Ovary (tissue), 9 donors: ENCODE results near the gene GRID1. TPM values are rescaled to one million over a fixed set of nuclear protein-coding genes. Genes with fewer than 3 reads are reported as not detected.

Experiments used
- DNase-seq, 5 donors: peaks; one replicate each; pipeline ENCODE4 v3.0.0-alpha.2; 2019 to 2020
- H3K27ac ChIP-seq, 2 donors: fragments of 200-600 bp; one replicate each; pipeline versions ENCODE4 v1.5.1 to v1.8.0; 2019 to 2022
- H3K27me3 ChIP-seq: fragments of 200-600 bp; one replicate; pipeline ENCODE4 v1.8.0; 2022
- H3K36me3 ChIP-seq: fragments of 200-600 bp; sonication (generic); one replicate; pipeline ENCODE4 v1.5.1; 2019
- H3K4me1 ChIP-seq: one replicate; pipeline ENCODE4 v1.8.1; 2013; ENCODE audit warnings: mild to moderate bottlenecking, moderate library complexity; ENCODE audit not compliant: insufficient read depth
- H3K4me3 ChIP-seq: fragments of 200-600 bp; sonication (generic); one replicate; pipeline ENCODE4 v1.5.1; 2017
- H3K9me3 ChIP-seq, 2 donors: fragments of 200-600 bp in 1 of 2; sonication (generic) in 1 of 2; one replicate each; pipeline versions ENCODE4 v1.5.1 to v1.8.1; 2013 to 2019; ENCODE audit warnings: mild to moderate bottlenecking in 1 of 2, moderate library complexity in 1 of 2
- CTCF ChIP-seq, 3 donors: fragments of 450-650 bp in 2 of 3; fragments of 200-600 bp in 1 of 3; IDR thresholded peaks; one replicate each; pipeline versions ENCODE4 v1.5.1 to v1.8.0; 2016 to 2022; ENCODE audit warnings: antibody characterized with exemption in 3 of 3, mild to moderate bottlenecking in 1 of 3
- EP300 ChIP-seq: sonication (generic); formaldehyde crosslinking; IDR thresholded peaks from one replicate; pipeline ENCODE4 v1.6.1; 2017; ENCODE audit warnings: antibody characterized with exemption
- POLR2A ChIP-seq: fragments of 450-650 bp; IDR thresholded peaks from one replicate; pipeline ENCODE4 v1.6.1; 2017; ENCODE audit warnings: antibody characterized with exemption, mild to moderate bottlenecking, moderate library complexity
- WGBS, 3 donors: extraction: QIAGEN DNeasy Blood & Tissue Kit in 1 of 3; methylation state at CpG; one replicate each; pipeline versions ENCODE4 v1.1.5 to v1.1.7; 2013 to 2017; 5-methylcytosine and 5-hydroxymethylcytosine counted together
- intact Hi-C, 4 donors: fragments of 100-400 bp; cut with DNase I; formaldehyde crosslinking; loops; one replicate each; pipeline versions ENCODE4 v1.11.0 to v1.15.1; 2022 to 2023
- polyA plus RNA-seq, 2 donors: library from polyadenylated mRNA; stranded (reverse); fragments of 200-250 nt in 1 of 2; fragments of 350-450 nt in 1 of 2; fragmentation: Illumina TruSeq in 1 of 2; extraction: RNeasy Lipid Tissue Mini Kit (QIAGEN cat#74804) in 1 of 2; gene quantifications; one replicate each; pipeline ENCODE4 v1.2.3, GENCODE V29; 2013 to 2014
- total RNA-seq, 7 donors: library from RNA; depleted of rRNA in 2 of 7; stranded (reverse); fragments of >200 nt in 2 of 7; fragmentation: NEBNext Ultra II Directional in 3 of 7; extraction: Animal tissue kit (Norgen Biotek cat#: 25700) in 3 of 7; gene quantifications; one replicate each; pipeline versions ENCODE4 v1.1.0 to v1.2.4, GENCODE V29; 2016 to 2023
- donor health status: DM: no; HTN: no; CAD: no; lungs with moderate emphysema.
- donor health status: DM: no; HTN: no; CAD: no.
- donor health status: Bipolar disorder and iron deficiency.
- donor health status: DM: yes; HTN: yes; CAD: no.
- donor health status: DM: no; HTN: no; CAD: no.
- donor health status: DM: yes; HTN: yes; CAD: no.

The GRID1 gene
- total and polyA plus RNA-seq, 9 donors: 0.57 to 6.2 (median 1.8) TPM

- WGBS, 3 donors: 4 to 22% (median 8%) methylated on average over 1 of the region's 1 CpG
These were observed 134.0 kb downstream of the GRID1 start for GRCh38 chr10:86232644-86233043.

GRCh38 chr10:86231796-86232560 lies 134.6 kb downstream of the GRID1 start:
- TF ChIP-seq CTCF (IDR thresholded peaks at IDR 0.05) (no peak), EP300 (no peak), POLR2A (no peak)
- H3K9me3 ChIP-seq: no peaks in the 10 kb centered on the region
- peaks cover 5% of the 10 kb centered on the region for H3K4me1 ChIP-seq
- WGBS, 3 donors: 77 to 83% (median 79%) methylated on average over 11 of the region's 11 CpGs
- DNase-seq: no peak
- no peak overlapping the region for H3K27ac ChIP-seq
- intact Hi-C loops: no loop called here
- no peak overlapping the region for H3K4me3 ChIP-seq
- H3K27me3 ChIP-seq: no peaks in the 10 kb centered on the region
- no peaks in the 10 kb centered on the region for H3K36me3 ChIP-seq

More at GRCh38 chr10:86232644-86233043, 134.0 kb downstream of the GRID1 start:
- H3K9me3 ChIP-seq: no peaks in the 10 kb centered on the region
- no peaks in the 10 kb centered on the region for H3K27me3 ChIP-seq
- H3K36me3 ChIP-seq: no peaks in the 10 kb centered on the region
- intact Hi-C loops: no loop called here
- H3K4me1 ChIP-seq: peaks cover 5% of the 10 kb centered on the region
- DNase-seq: no peak
- no peak overlapping the region for H3K27ac ChIP-seq
- no peak overlapping the region for H3K4me3 ChIP-seq
- TF ChIP-seq POLR2A (no peak), EP300 (no peak), CTCF (IDR thresholded peaks at IDR 0.05) (no peak)

- H3K27me3 ChIP-seq: no peaks in the 10 kb centered on the region
- no peaks in the 10 kb centered on the region for H3K36me3 ChIP-seq
- intact Hi-C loops: no loop called here
- H3K4me3 ChIP-seq: no peak overlapping the region
- no peak for DNase-seq
- WGBS, 3 donors: 66 to 87% (median 71%) methylated on average over 6 of the region's 7 CpGs
- H3K4me1 ChIP-seq: peaks cover 5% of the 10 kb centered on the region
- TF ChIP-seq POLR2A (no peak), EP300 (no peak), CTCF (IDR thresholded peaks at IDR 0.05) (no peak)
- no peak overlapping the region for H3K27ac ChIP-seq
- no peaks in the 10 kb centered on the region for H3K9me3 ChIP-seq
These were observed 135.9 kb downstream of the GRID1 start for GRCh38 chr10:86230557-86231180.

- no peak for TF ChIP-seq POLR2A
- no peak for TF ChIP-seq CTCF (IDR thresholded peaks at IDR 0.05)
- TF ChIP-seq EP300: no peak
- no peak overlapping the region for H3K4me3 ChIP-seq
- H3K27ac ChIP-seq: no peak overlapping the region
- WGBS, 3 donors: 77 to 84% (median 80%) methylated on average over 6 of the region's 6 CpGs
- intact Hi-C loops: no loop called here
- no peaks in the 10 kb centered on the region for H3K27me3 ChIP-seq
- no peaks in the 10 kb centered on the region for H3K36me3 ChIP-seq
- no peaks in the 10 kb centered on the region for H3K9me3 ChIP-seq
- peaks cover 5% of the 10 kb centered on the region for H3K4me1 ChIP-seq
- DNase-seq: no peak
These were observed 136.6 kb downstream of the GRID1 start for GRCh38 chr10:86229811-86230556.
